ENCODE measurements around the gene TRIO. TPM values are rescaled to one million over a fixed set of nuclear protein-coding genes. Genes with fewer than 3 reads are reported as not detected.

TRIO gene
- total and polyA plus RNA-seq, 10 of the 15 experiments (the other 5 are each of a cell fraction or from before 2014, with no cell fraction given): 5.1 to 96.4 (median 44.6) TPM

- peaks cover 7 to 14% of the 10 kb centered on the region in 2 experiments for H3K36me3 ChIP-seq (ENCODE audit: control insufficient read depth in 2 of 2, insufficient read depth in 2 of 2, low read length in 1 of 2)
- H3K4me1 ChIP-seq (ENCODE audit: control insufficient read depth, insufficient read depth, low read length): peaks cover 1% of the 10 kb centered on the region
- no peak overlapping the region for H3K4me2 ChIP-seq (ENCODE audit: control insufficient read depth, insufficient read depth)
- FAIRE-seq (no peak), DNase-seq (ENCODE audit: low read depth, low spot score) (no peak), ATAC-seq (no peak)
- H3K27ac ChIP-seq (ENCODE audit: control insufficient read depth, insufficient read depth): no peak overlapping the region
- H3K4me3 ChIP-seq: no peak overlapping the region
- in situ Hi-C loops (cut with MboI): no loop called here
- TF ChIP-seq NR2C2 (IDR thresholded peaks at IDR 0.05; ENCODE audit: borderline replicate concordance, control insufficient read depth, insufficient read length, low read depth): no peak
- no peaks in the 10 kb centered on the region for H3K27me3 ChIP-seq (replicated peaks in 1 of 2; ENCODE audit: control insufficient read depth in 2 of 2, insufficient read depth in 2 of 2, low read length in 1 of 2)
- intact Hi-C loops (cut with micrococcal nuclease; ENCODE audit: unreplicated experiment): no loop called here
- H3K9me3 ChIP-seq (replicated peaks; ENCODE audit: control insufficient read depth, insufficient read depth, low read length): peaks cover 6% of the 10 kb centered on the region; the same call in 2 of the 3 replicates
- ChIA-PET RAD21 (ENCODE audit: unreplicated experiment) (no interaction called here), POLR2A (no interaction called here), SMC1A (ENCODE audit: uncharacterized antibody, unreplicated experiment) (interaction anchor here (1.2 kb wide), 1 partner anchor 216 kb away, joined by 3 read pairs; no protein-coding TSS in a partner anchor), CTCF (no interaction called here)
- no peaks in the 10 kb centered on the region for H3K79me2 ChIP-seq (ENCODE audit: control insufficient read depth, insufficient read depth, low read length)
- H3K9ac ChIP-seq (ENCODE audit: control insufficient read depth, insufficient read depth, low read length): no peak overlapping the region
- 100% methylated on average over 1 of the region's 1 CpG for WGBS (ENCODE audit: insufficient coverage, insufficient replicate concordance, low lambda C conversion rate, missing lambda C conversion rate)
- H2AFZ ChIP-seq (ENCODE audit: control insufficient read depth, low read depth, low read length): no peak overlapping the region
- no peaks in the 10 kb centered on the region for H4K20me1 ChIP-seq (ENCODE audit: control insufficient read depth, insufficient read depth)
- BruUV-seq (replicated peaks): no TSS peak
These were observed 288.4 kb downstream of the TRIO start for GRCh38 chr5:14431534-14431933.

- intact Hi-C loops (cut with micrococcal nuclease; ENCODE audit: unreplicated experiment) (no loop called here), in situ Hi-C loops (cut with MboI) (no loop called here)
- RAD21 ChIA-PET (ENCODE audit: unreplicated experiment): no interaction called here
- Histone ChIP-seq H3K4me3 (no peak overlapping the region), H2AFZ (ENCODE audit: control insufficient read depth, low read depth, low read length) (no peak overlapping the region), H3K27ac (ENCODE audit: control insufficient read depth, insufficient read depth) (no peak overlapping the region), H4K20me1 (ENCODE audit: control insufficient read depth, insufficient read depth) (no peaks in the 10 kb centered on the region), H3K4me1 (ENCODE audit: control insufficient read depth, insufficient read depth, low read length) (peaks cover 15% of the 10 kb centered on the region), H3K27me3 (replicated peaks in 1 of 2; ENCODE audit: control insufficient read depth in 2 of 2, insufficient read depth in 2 of 2, low read length in 1 of 2) (no peaks in the 10 kb centered on the region), H3K9ac (ENCODE audit: control insufficient read depth, insufficient read depth, low read length) (no peak overlapping the region), H3K4me2 (ENCODE audit: control insufficient read depth, insufficient read depth) (no peak overlapping the region), H3K9me3 (replicated peaks; ENCODE audit: control insufficient read depth, insufficient read depth, low read length) (peaks cover 6% of the 10 kb centered on the region; the same call in 2 of the 3 replicates), H3K79me2 (ENCODE audit: control insufficient read depth, insufficient read depth, low read length) (0 out of 2 replicates have a peak, but pooled peaks cover 1% of the 10 kb centered on the region), H3K36me3 (ENCODE audit: control insufficient read depth in 2 of 2, insufficient read depth in 2 of 2, low read length in 1 of 2) (peaks cover 0 to 6% of the 10 kb centered on the region in 2 experiments; a peak in 1 of 4 replicates)
- no peak for DNase-seq (ENCODE audit: low read depth, low spot score)
- POLR2A ChIA-PET: no interaction called here
- no TSS peak for BruUV-seq (replicated peaks)
- CTCF ChIA-PET: no interaction called here
- no peak for FAIRE-seq
- SMC1A ChIA-PET (ENCODE audit: uncharacterized antibody, unreplicated experiment): interaction anchor here (1.1 to 1.2 kb wide), 2 partner anchors 13 to 215 kb away, joined by 3 read pairs; no protein-coding TSS in a partner anchor
- over 99% methylated on average over 8 of the region's 8 CpGs for WGBS (ENCODE audit: insufficient coverage, insufficient replicate concordance, low lambda C conversion rate, missing lambda C conversion rate)
- TF ChIP-seq HDGF (IDR thresholded peaks at IDR 0.05): no peak
- no peak for ATAC-seq
These were observed 289.9 kb downstream of the TRIO start for GRCh38 chr5:14432931-14433589.
